GM12878 (cell line): ENCODE measurements around the gene WWOX.

Experiments
- IKZF1 ChIP-seq: fragments of 450-650 bp; conservative IDR thresholded peaks from 2 replicates; pipeline ENCODE4 v1.6.1; 2017; ENCODE audit warnings: antibody characterized with exemption, mild to moderate bottlenecking
- POLR2AphosphoS5 ChIP-seq: IDR thresholded peaks from 2 replicates; pipeline ENCODE4 v1.6.1; 2011; ENCODE audit warnings: mild to moderate bottlenecking, low read length, inconsistent platforms

DNA sequence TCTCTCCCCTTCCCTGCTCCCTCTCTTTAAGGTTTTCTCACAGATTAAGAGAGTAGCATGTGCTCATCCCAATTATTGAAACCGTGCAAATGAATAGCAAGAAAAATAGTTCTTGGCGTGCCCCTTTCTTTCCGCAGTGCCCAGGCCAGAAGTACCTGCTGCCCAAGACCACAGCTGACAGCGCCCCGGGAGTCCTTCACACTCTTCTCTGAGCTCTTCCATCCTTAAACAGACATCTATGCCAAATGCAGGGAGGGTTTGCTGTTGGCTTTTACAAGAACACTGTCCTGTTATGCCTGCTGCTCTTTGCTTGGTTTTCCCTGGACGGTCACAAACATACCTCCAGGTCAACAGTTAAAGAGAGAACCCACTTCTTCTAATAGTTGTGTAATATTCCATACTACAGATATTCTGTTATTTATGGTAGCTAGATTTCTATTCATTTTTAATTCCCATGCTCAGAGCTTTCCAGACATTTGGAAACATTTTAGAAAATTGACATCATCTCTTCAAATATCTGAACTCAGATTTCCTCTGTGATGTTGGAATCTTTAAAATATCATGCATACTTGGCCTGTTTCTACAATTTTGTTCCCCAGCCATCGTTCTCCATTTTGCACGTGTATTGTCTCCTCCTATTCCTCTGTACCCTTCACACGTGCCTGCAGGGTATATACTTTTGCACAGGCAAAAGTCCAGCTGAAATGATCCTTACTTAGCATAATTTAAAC is 416.7 kb downstream of the WWOX start:
- TF ChIP-seq POLR2AphosphoS5 (no peak), IKZF1 (no peak)
